Adipose tissue (tissue), 3 donors: ENCODE data around the gene CCDC40. TPM values are rescaled to one million over a fixed set of nuclear protein-coding genes. Genes with fewer than 3 reads are reported as not detected.

Experiments used
- H3K27ac ChIP-seq: one replicate; pipeline ENCODE4 v1.5.1; 2013; ENCODE audit warnings: low read depth, low read length
- WGBS, 3 donors: extraction: QIAGEN DNeasy Blood & Tissue Kit; methylation state at CpG; one replicate each; pipeline ENCODE4 v1.1.7; 2013; 5-methylcytosine and 5-hydroxymethylcytosine counted together
- polyA plus RNA-seq, 3 donors: library from polyadenylated mRNA; stranded (reverse); fragments of 200-250 nt; gene quantifications; one replicate each; pipeline ENCODE4 v1.2.3, GENCODE V29; 2013
- donor health status: healthy with polysubstance abuse.
- donor health status: Bipolar disorder and iron deficiency.
- donor health status: healthy.

Gene CCDC40
- polyA plus RNA-seq, 3 donors, result 1.4 to 2.9 (median 2.1) TPM

DNA sequence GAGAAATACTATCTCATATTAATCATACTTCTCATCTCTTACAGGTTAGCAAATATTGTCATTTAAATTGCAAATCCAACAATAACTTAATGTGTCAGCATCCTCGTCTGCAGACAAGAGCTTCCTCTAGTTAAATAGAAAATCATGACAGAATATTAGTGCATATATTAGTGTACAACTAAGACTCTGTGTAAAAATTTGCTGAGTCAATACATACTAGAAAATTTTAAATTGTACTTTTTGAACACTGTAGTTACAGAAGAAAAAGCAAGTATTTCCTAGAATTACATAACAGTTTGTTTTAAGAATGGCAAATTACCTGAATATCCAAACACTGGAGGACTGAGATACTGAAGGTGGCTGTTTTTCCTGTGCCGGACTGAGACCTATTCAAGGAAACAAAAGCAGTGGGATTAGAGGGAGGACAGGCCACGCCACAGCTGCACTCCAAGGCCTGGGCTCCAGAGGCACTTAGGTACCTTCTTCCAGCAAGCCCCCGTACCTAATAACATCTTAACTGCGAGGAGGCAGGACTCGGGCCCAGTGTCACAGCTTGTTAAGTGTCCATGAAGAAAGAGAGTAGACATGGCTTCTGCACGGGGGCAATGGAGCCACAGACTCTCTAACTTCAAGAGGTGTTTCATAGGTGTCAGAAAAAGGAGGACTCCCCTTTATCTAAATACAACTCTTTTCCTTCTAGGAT is 105.2 kb downstream of the CCDC40 start:
- 93 to 96% (median 95%) methylated on average over 7 of the region's 7 CpGs for WGBS, 3 donors
- no peak overlapping the region for H3K27ac ChIP-seq

DNA sequence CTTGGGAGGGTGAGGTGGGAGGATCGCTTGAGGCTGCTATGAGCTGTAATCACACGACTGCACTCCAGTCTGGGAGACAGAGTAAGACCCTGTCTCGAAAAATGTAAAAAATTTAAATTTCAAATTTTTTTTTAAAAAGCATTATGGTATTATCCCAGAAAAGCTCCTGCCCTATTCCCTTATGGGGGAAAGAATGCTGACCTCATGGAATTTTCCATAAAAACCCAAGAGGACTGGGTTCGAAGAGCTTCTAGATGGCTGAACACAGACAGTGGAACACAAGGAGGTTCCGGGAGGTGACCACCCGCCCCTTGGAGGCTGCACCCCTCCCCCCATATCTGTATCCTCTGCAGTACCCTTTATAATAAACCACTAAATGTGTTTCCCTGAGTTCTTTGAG is 106.5 kb downstream of the CCDC40 start:
- no peak overlapping the region for H3K27ac ChIP-seq
- 88 to 94% (median 89%) methylated on average over 6 of the region's 6 CpGs for WGBS, 3 donors

DNA sequence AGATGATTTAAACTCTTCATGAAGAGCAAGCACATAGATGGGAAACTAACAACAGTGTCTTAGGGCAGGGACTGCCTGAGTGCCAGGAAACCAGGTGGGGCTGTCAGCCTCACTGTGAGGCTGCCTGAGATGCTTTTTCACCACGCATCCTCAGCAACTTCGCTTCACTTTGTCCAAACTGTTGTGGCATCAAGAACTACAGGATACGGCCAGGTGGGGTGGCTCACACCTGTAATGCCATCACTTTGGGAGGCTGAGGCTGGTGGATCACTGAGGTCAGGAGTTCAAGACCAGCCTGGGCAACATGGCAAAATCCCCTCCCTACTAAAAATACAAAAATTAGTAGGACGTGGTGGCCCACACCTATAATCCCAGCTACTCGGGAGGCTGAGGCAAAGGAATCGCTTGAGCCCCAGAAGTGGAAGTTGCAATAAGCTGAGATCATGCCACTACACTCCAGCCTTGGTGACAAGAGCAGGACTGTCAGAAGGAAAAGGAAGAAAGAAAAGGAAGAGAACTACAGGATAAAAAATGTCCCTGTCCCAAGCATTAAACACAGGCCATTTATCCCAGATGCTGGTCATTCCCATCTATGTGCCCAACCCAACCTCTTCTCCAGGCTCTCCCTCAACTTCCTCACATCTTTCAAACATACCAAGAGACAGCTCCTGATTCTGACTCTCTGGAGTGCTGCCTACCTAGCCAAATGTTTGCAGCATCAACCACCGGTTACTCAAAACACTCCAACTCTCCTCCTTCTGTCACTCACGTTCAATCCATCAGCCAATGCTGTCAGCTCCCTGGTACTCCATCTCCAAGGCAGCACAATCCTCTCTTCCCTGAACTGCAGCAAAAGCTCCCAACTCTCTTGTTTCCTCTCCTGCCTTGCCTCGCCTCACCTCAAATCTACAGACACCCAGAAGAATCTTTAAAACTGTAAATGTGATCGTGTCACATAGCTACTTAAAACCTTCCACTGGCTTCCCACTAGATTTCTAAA is 108.9 kb downstream of the CCDC40 start:
- no peak overlapping the region for H3K27ac ChIP-seq
- WGBS, 3 donors, result 46 to 51% (median 49%) methylated on average over 10 of the region's 10 CpGs

DNA sequence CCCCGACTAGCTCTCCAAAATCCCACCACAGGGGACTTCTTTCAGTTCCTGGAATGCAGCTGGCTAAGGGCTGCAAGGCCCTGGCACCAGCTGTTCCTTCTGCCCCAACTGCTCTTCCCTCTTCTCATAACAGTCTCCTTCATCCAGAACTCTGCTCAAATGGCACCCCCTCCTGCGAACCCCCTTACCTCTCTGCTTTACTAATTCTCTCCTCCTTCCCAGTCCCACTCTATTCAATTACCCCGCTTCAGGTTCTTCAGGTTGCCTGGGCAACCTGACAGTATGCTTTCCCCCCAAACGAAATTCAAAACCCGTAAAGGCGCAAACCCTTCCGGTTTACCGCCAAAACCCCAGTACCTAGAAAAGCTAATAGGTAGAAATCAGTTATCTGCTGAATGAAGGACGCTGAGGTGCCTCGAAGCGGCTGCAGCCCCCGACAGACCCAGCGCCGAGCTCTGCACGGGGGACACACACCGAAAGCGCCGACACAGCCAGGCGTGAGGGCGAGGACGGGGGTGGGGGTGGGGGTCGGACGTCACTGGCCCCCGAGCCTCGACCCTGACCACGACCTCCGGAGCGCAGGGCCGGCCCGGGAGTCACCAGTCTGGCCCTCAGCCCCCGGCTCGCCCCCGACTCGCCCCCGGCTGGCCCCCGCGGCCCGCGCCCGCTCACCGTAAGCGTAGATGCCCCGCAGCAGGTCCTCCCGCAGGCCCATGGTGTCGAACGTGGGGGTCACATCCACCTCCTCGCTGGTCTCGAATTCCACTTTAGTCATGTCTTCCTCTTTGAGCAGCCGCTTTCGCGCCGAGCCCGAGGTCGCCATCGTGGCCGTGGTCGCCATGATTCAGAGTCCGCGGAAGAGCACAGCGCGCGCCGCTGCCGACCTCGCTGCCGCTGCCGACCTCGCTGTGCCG is 109.9 kb downstream of the CCDC40 start:
- WGBS, 3 donors, result 0 to 1% (median 1%) methylated on average over 53 to 69 of the region's 69 CpGs
- H3K27ac ChIP-seq, result peak overlapping the region; percentile 74

DNA sequence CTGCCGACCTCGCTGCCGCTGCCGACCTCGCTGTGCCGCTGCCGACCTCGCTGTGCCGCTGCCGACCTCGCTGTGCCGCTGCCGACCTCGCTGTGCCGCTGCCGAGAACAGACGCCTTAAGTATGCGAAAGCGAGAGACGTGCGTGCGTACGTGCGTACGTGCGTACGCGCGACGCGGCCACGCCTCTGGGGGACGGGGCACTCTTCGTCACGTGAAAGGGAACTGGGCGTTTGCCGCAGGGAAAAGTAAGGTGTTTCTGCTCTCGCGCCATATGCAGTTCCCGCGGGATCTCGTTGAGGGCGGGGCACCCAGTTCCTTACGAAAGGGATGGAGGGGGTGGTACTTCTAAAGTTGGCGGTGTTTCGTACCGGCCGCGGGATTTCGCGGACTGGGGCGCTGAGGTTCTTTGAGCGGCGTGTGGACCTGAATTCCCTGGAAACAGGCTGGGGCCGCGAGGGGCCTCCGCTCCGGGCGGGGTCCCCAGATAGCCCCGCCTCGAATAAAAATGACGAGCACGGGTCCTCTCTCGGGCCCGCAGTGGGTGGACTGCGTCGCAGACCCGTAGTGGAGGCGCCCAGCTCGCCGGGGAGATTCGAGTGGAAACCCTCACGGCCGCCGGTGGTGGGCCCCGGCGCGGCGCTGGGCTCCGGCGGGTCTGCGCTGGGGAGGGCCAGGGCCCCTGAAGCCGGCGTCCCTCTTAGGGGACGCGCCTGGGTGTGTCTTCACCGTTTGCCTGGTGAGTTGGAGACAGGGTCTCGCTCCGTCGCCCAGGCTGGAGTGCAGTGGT is 110.8 kb downstream of the CCDC40 start, which contains the start of gene EIF4A3:
EIF4A3 (minus strand) TSS at position 94 of the 788 bp plus-strand sequence. CDS start 167 bp downstream, outside the sequence.
- H3K27ac ChIP-seq, result peak within 1 kb of the TSS; percentile 74
- WGBS, 3 donors, result 0% methylated on average over 89 to 90 of the region's 90 CpGs

Other genes starting within 250 kb of the CCDC40 start
- 1 to 10 TPM; 1.7 to 5.6 (median 2.2) TPM for gene CBX8, start 239.6 kb upstream of the CCDC40 start, polyA plus RNA-seq
- gene CBX4, start 197.2 kb upstream of the CCDC40 start, polyA plus RNA-seq, result 10 to 100 TPM in 1 of 3 donors, 1 to 10 TPM in 2; 6.3 to 10.6 (median 8.0) TPM
- 10 to 100 TPM; 12.2 to 42.0 (median 37.9) TPM for gene TBC1D16, start 770 bp upstream of the CCDC40 start, polyA plus RNA-seq
- gene GAA, start 64.9 kb downstream of the CCDC40 start, polyA plus RNA-seq, result 10 to 100 TPM; 21.0 to 30.0 (median 26.2) TPM
- 100 to 1,000 TPM in 1 of 3 donors, 10 to 100 TPM in 2; 31.3 to 167 (median 94.1) TPM for gene EIF4A3, start 110.5 kb downstream of the CCDC40 start, polyA plus RNA-seq
- under 1 TPM in 2 of 3 donors, not detected in 1; 0.06 to 0.10 TPM for gene CARD14, start 133.4 kb downstream of the CCDC40 start, polyA plus RNA-seq
- 10 to 100 TPM; 19.8 to 21.9 (median 21.3) TPM for gene SGSH, start 183.7 kb downstream of the CCDC40 start, polyA plus RNA-seq
- 1 to 10 TPM; 5.6 to 7.2 (median 6.9) TPM for gene SLC26A11, start 183.8 kb downstream of the CCDC40 start, polyA plus RNA-seq
- 10 to 100 TPM; 19.6 to 45.5 (median 24.7) TPM for gene RNF213, start 224.2 kb downstream of the CCDC40 start, polyA plus RNA-seq